DMS114 treated with DMSO at 0.1 percent for 48 hours (cell line): ENCODE measurements around the gene NTRK3.

Experiments used
- DNase-seq: peaks from one replicate; lab custom pipeline; 2025; ENCODE audit not compliant: unreplicated experiment; lab: John Stamatoyannopoulos, UW

NTRK3 gene

GRCh38 chr15:88188300-88188699, 68.2 kb downstream of the NTRK3 start:
- no peak for DNase-seq

- DNase-seq, result no peak
These were observed 69.3 kb downstream of the NTRK3 start for GRCh38 chr15:88187195-88187594.

- no peak for DNase-seq
These were observed 71.0 kb downstream of the NTRK3 start for GRCh38 chr15:88185584-88185983.

DNA sequence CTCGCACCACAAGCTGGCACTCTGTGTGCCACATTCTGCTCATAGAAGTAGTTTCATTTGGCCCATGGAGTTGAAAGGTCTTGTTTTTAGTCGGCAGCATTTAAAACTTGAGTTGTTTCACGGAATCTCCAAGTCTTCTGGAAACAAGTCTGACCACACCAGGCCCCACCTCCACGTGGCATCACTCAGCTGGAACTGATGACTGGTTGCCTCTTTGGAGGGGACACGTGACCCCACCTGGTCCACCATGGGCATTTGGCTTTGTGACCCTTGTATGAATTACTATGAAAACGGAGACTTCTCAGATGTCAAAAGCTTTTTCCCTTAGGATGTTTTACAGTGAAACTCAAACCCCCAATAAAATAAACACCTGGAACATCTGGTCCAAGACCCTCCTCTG, 74.9 kb downstream of the NTRK3 start:
- no peak for DNase-seq

DNA sequence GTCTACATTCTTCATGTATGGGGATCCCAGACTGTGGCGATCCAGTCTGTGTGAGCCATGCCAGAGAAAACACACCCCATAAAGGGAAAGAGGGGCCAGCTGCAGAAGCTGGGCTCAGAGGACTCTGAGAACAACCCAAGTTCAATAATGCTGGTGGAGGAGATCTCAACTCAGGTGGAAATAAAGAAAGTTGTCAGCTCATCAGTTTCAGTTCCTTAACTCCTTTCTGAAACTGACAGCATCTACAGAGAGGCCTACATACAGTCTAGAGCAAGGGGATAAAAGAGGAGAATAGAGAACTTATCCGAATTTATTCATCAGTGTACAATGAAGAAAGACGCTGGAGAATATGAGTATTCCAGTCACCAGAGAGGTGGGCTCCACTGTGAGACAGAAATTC, 77.0 kb downstream of the NTRK3 start:
- no peak for DNase-seq

DNA sequence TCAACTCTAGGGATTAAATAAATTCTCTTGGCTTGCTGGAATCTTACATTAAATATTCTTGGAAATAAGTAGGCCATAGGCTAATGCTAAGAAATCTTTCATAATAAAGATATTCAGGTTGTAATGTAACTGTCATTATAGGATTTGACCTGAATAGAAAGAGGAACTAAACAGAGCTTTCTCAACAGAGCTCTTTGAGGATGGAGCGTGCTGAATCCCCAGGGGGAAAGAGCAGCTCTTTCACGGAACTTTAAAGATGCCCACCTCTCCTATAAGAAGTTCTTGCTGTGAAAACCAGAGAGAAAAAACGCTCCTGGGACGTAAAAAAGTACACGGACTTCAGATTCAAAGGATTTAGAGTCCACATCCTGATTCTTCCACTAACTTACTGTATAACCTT, 77.9 kb downstream of the NTRK3 start:
- no peak for DNase-seq

GRCh38 chr15:88177451-88177850, 79.1 kb downstream of the NTRK3 start:
- no peak for DNase-seq

DNA sequence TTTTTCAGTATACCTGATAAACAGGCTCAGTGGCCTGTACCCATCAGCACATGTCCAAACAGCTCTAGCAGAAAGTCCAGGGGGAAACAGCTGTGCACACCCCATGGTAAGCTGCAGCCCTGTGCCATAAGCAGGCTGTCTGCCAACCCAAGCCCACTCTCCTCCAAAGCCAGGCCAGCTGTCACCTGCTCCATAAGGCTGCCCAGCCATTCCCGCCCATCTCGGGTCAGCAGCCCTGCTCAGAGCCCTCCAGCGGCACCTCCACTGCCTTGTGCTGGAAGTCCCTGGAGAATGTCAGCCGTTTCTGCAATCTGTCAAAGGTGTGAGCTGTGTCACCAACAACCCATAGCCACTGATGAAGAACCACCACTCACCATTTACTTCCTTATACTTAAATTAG, 82.0 kb downstream of the NTRK3 start:
- DNase-seq, result no peak

DNA sequence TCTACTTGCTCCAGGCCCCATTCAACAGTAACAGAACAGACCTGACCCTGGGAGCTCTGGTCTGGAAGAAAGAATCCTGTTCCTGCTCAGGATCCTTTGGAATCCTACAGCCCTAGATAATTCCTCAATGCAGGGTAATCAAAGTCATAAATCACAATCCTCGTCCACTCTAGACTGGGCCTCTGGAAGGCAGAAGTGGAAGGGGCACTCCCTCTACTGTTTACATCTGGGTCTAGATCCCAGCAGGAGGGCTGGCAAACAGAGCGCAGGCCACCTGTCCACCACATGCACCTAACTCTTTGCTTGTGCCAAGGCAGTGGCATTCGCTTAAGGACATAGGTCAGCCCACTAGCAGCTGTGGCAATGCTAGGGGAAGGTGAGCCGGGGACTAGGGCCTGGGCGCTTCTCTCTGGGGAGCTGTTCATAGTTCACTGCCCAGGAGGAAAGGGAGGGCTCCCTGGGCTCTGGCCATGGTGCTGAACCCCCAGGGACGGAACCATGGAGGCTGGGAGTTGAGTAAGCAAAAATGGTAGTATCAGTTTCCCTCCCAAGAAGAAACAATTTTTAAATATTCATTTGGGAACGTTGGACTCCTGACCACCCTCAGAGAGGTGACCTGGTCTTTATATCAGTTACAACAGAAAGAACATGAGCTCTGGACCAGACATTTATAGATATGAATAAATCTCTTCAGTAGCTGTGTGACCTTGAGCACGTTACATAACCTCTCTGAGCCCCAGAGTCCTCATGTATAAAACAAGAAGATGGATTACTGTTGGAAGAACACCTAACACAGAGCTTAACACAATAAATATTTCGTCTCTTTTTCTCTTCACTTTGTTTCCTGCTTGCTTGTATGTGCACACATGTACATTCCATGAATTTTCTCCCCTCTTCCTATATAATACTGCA, 90.2 kb downstream of the NTRK3 start:
- no peak for DNase-seq

DNA sequence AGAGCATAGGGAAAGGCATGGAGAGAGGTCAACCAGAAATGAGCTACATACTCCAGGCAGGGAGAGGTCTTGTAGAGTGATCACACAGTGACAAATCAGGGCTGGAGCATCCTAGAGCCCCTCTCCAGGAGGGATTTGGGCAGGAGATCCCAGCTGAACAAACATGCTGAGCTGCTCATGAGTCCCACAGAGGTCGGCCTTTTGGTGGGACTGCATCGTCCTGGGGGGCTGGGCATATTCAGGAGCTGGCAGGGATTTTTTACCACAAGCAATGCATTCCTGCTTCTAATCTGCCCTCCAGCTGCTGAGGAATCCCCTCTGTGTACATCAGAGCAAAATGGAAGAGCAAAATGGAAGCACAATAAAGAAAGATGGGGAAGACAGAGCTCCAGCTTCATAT, 94.9 kb downstream of the NTRK3 start:
- no peak for DNase-seq

DNA sequence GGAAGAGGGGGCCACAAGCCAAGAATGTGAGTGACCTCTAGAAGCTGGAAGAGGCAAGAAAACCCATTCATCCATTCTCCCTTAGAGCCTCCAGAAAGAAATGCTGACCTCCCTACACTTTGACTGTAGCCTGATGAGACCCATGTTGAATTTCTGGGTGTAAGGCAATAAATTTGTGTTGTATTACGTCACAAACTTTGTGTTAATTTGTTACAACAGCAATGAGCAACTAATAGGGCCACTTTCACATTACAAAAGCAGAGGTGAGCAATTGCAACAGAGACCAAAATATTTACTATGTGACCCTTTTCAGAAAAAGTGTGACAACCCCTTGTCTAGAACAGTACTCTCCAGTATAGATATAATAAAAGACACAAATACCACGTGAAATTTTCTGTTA, 101.2 kb downstream of the NTRK3 start:
- DNase-seq, result no peak

DNA sequence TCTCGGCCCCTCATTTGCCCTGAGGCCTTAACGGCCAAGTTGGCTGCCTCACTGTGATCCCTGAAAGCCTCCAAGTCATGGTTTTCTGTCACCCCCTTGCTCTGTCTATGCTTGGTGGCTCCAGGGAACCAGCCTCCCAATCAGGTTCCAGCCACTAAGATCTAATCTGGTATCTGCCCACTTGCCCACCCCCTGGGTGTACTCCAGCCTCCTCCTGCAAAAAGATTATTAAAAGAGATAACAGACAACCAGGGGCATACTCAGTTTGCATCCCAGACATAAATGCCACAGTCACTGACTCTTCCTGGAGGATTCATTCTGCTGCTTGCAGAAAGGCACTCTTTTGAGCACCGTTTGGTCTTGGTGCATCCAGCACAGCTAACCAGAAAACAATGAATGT, 103.9 kb downstream of the NTRK3 start:
- DNase-seq, result no peak

DNA sequence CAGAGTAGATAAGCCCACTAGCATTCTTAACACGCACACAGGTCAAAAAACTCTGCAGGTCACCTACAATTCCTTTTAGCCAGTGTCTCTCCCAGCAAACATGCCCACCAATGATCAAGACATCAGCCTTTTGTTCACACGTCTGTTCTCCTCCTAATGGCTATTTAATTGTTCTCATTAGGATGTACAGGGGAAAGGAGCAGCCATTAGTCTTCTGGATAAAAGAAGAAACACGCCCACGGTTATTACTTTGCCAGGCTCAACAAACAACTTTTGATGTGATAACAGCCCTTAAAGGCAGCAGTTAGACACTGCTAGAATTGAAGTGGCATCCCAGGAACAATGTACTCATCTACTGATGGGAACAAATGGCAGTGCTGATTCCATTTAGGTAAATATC, 108.8 kb downstream of the NTRK3 start:
- no peak for DNase-seq

DNA sequence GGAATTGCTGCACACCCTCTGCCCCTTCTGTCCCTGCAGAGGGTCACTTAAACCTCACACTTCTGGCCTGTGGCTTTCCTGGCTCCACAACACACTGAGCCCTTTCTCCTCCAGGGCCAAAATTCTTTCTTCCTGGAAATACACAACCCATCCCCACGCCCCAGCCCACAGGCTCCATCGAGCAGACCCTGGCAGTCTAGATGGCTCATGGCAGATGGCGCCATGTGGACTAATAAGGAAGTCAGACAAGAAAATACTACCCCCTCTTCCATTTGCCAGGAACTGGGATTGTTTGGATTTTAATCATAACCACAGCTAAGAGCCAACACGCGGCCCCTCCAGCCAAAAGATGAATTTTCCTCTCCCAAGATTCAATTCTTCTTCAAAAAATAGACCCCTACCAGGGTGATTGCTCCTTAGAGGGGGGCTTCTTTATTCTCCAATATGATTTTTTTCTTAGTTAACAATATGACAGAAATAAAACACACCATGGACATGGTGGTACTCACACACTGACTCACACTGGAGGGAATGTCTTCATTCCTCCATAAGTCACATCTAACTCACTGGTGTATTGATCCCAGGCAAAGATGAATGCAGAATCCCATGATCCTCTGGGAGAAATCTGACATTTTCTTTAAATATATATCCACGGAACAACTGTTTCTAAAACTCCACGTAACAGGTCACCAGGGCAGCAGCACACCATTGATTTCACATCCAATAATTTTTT, 111.5 kb downstream of the NTRK3 start:
- DNase-seq, result no peak

DNA sequence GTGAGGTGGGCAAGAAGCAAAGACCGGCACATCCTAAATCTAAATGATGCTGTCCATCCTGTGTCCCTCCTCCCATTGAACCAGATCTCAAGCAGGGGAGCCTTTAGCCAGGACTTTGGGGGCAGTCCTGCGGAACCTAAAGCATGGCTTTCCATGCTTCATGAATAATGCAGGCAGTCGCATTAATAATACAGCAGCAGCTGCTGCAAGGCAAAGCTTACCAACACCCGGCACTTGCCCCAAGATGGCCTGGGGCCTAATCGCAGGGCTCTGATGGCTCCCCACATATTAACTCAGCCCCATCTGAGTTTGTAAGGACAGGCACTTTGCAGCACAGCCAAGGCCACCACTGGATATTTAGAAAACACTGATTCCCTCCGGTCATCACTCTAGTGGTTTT, 114.4 kb downstream of the NTRK3 start:
- DNase-seq, result no peak

DNA sequence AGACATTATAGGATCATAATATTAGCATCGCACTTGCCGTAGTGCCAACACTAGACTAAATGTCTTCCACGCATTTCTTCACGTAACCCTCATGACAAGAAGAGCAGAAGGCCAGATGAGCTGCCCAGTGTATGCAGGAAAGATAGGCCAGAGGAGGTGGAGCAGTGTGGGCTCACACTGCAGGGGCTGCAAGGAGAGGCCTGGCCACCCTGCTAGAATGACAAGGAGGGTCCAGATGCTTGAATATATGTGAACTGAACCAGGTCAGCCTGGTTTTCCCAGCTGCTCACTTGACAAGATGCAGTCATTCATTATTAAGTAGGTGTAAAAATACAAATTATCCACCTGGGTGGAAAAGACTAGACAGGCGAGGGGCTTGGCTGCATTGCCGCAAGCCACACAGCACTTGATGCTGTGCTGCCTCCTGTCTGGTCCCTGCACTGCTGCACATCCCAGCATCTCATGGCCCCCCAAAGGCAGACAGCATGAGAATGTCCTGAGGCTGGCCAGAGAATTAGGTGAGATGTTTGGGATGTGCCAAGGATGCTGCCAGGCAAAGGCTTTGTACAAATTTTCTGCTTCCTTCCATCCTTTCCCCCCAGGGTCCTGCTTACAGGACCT, 115.2 kb downstream of the NTRK3 start:
- DNase-seq, result no peak

DNA sequence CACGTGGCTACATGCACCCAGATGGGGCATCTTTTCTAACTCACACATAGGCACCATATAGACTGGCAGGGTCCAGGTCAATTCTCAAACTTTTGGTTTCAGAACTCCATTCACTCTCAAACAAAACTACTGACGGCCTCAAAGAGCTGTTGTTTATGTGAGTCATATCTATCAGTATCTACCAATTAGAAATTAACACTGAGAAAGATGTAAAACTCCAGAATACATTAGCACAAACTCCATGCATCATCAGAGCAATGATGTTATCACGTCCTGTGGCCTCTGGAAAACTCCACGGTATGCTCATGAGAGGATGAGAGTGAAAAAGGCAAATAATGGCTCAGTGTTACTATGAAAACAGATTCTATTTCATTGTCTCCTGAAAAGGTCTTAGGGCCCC, 116.1 kb downstream of the NTRK3 start:
- DNase-seq, result no peak

DNA sequence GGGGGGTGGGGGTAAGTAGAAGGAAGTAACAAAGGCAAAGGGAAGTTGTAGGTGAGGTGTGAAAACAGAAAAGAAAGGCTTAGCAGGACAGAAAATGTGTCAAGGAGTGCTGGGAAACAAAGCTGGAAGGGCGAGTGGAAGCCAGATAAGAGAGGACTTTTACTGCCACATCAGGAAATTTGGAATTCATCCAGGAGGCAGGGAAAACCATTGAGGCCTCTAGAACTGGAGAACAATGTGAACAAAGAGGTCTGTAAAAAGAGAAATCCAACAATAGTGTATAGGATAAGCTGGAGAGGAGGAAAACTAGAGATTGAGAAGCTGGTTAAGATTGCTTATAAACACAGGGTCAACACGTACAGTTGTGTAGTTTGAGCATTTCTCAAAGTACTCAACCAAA, 116.6 kb downstream of the NTRK3 start:
- no peak for DNase-seq

DNA sequence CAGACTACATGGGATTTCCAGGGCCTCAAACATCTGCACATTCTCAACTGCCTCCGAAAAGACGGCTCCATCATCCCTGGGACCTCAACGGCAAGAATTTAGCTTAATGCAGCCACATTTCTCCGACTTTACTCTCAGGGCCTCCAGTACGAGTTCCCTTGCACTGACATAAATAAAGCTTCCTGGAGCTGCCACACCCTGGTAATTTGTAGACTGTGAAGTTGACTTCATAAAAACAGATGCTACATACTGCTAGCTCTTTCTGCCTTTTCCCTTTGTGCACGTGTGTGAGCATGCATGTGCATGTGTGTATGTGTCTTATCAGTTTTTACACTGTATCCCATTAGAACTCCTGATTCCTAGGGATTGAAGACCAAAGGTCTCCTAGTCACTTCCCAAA, 122.7 kb downstream of the NTRK3 start:
- DNase-seq, result no peak

GRCh38 chr15:88132499-88132898, 124.0 kb downstream of the NTRK3 start:
- DNase-seq, result no peak

DNA sequence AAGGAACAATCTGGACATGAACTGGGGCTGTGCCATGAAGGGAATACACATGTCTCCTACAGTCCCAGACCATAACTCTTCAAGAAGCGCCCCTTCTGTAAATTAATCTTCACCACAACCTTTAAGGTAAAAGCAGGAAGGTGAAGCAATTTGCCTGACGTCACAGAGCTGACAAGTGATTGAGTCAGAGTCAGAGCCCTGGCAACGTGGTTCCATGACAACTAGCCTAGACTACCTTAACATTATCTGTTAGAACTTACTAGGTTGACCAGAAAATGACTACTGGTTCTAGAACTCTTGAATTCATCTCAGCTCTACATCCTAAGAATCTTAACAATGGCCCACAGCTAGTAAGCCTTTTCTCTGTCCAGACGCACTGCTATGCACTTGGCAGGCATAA, 124.6 kb downstream of the NTRK3 start:
- DNase-seq, result no peak

DNA sequence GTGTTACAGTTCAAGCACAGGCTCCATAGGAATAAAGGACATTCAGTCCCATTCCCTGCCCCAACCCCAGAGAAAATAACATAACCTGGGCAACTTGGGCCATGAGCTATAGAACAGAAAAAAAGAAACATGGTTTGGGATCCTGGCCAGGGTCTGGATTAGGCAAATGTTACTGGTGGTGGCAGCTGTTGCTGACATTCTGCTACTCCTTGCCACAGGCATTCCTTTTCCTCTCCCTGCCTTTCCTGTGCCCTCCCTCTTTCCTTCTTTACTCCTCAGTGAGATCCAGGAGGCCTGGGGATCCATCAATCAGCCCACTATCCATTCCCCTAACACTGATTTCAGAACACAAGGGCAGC, 129.1 kb downstream of the NTRK3 start:
- no peak for DNase-seq
